ENCODE data around the gene MIOX.
"Not testable (repeated sequence)": the region's sequence is repeated elsewhere in the genome, so short reads cannot be mapped to it uniquely, and the experiment has no call there.

MIOX gene

DNA sequence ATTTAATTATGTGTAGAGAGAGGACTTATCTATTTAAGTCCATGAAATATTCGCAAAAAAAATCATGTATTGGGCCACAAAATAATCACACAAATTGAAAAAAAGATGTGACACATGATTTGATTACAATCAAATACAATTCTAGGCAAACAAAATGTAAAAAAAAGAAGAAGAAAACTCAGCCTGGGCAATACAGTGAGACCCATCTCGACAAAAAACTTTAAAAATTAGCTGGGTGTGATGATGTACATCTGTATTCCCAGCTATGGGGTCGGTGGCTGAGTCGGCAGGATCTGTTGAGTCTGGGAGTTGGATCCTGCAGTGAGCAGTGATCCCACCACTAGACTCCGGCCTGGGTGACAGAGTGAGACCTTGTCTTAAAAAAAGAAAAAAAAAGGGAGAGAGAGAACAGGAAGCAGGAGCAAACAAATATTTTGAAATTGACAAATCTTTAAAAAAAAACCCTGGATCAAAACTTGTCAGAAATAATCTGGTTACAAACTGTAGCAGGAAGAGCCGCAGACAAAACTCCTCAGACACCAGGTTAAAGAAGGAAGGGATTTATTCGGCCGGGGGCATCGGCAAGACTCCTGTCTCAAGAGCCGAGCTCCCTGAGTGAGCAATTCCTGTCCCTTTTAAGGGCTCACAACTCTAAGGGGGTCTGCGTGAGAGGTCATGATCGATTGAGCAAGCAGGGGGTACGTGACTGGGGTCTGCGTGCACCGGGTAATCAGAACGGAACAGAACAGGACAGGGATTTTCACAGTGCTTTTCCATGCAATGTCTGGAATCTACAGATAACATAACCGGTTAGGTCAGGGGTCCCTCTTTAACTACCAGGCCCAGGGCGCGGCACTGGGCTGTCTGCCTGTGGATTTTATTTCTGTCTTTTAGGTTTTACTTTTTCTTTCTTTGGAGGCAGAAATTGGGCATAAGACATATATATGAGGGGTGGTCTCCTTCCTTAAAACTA is 46.5 kb downstream of the MIOX start:
- no peaks in the 10 kb centered on the region for H3K4me1 ChIP-seq (ENCODE audit: insufficient read depth, insufficient read length)
- H3K27me3 ChIP-seq (ENCODE audit: insufficient read depth, insufficient read length) = no peaks in the 10 kb centered on the region
- TF ChIP-seq ZNF274 (IDR thresholded peaks at IDR 0.05; ENCODE audit: low read depth, low read length) (no peak), SUZ12 (IDR thresholded peaks at IDR 0.05; ENCODE audit: extremely low read depth, insufficient read depth, insufficient read length) (no peak), YY1 (IDR thresholded peaks at IDR 0.05; ENCODE audit: insufficient read depth, insufficient read length) (no peak)
- H3K9ac ChIP-seq (ENCODE audit: insufficient read length, low read depth) = peak overlapping the region; percentile 86
- H3K36me3 ChIP-seq (ENCODE audit: insufficient read depth, insufficient read length, low read length) = no peaks in the 10 kb centered on the region
- no peak for DNase-seq (ENCODE audit: low read depth, low spot score)
- no peaks in the 10 kb centered on the region for H3K9me3 ChIP-seq (ENCODE audit: insufficient read depth, low read length)
- H3K4me3 ChIP-seq (ENCODE audit: insufficient read length, low read depth) = no peak overlapping the region

DNA sequence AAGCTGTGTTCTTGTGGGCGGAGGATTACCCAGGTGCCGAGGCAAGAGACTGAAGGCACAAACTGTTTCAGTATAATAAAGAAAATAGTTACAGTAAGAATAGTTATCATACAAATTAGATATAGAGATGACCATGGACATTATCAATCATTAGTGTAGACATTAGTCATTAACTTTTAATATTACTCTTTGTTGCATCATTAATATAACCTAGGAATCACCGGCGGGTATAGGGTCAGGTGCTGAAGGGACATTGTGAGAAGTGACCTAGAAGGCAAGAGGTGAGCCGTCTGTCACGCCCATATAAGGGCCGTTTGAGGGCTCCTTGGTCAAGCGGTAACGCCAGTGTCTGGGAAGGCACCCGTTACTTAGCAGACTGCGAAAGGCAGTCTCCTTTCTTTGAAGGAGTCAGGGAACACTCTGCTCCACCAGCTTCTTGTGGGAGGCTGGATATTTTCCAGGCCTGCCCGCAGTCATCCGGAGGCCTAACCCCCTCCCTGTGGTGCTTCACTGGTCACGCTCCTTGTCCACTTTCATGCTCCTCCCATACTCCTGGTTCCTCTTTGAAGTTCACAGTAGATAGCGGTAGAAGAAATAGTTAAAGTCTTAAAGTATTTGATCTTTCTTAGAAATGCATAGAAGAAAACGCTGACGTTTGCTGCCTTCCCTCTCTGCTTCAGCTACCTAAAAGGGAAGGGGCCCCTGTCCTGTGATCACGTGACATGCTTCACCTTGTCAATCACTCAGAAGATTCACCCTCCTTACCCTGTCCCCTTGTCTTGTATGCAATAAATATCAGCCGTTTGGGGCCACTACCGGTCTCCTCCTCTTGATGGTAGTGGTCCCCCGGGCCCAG is 47.4 kb downstream of the MIOX start:
- not testable (repeated sequence) for H3K9ac ChIP-seq (ENCODE audit: insufficient read length, low read depth); H3K4me1 ChIP-seq (ENCODE audit: insufficient read depth, insufficient read length); H3K36me3 ChIP-seq (ENCODE audit: insufficient read depth, insufficient read length, low read length); DNase-seq (ENCODE audit: low read depth, low spot score); H3K27me3 ChIP-seq (ENCODE audit: insufficient read depth, insufficient read length); H3K9me3 ChIP-seq (ENCODE audit: insufficient read depth, low read length); H3K4me3 ChIP-seq (ENCODE audit: insufficient read length, low read depth)

DNA sequence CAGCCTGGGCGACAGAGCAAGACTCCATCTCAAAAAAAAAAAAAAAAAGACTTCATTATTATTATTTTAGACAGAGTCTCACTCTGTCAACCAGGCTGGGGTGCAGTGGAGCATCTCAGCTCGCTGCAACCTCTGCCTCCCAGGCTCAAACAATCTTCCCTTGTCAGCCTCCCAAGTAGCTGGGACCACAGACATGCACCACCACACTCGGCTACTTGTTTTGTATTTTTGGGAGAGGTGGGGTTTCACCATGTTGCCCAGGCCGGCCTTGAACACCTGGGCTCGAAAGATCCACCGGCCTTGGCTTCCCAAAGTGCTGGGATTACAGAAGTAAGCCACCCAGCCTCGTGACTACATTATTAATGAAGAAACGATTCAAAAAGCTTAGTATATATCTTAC is 48.5 kb downstream of the MIOX start:
- TF ChIP-seq SUZ12 (IDR thresholded peaks at IDR 0.05; ENCODE audit: extremely low read depth, insufficient read depth, insufficient read length) = no peak
- TF ChIP-seq YY1 (IDR thresholded peaks at IDR 0.05; ENCODE audit: insufficient read depth, insufficient read length) = no peak
- TF ChIP-seq ZNF274 (IDR thresholded peaks at IDR 0.05; ENCODE audit: low read depth, low read length) = no peak
- Histone ChIP-seq H3K36me3 (ENCODE audit: insufficient read depth, insufficient read length, low read length) (no peaks in the 10 kb centered on the region), H3K9ac (ENCODE audit: insufficient read length, low read depth) (no peak overlapping the region), H3K4me3 (ENCODE audit: insufficient read length, low read depth) (no peak overlapping the region), H3K27me3 (ENCODE audit: insufficient read depth, insufficient read length) (no peaks in the 10 kb centered on the region), H3K4me1 (ENCODE audit: insufficient read depth, insufficient read length) (no peaks in the 10 kb centered on the region), H3K9me3 (ENCODE audit: insufficient read depth, low read length) (no peaks in the 10 kb centered on the region)
- no peak for DNase-seq (ENCODE audit: low read depth, low spot score)

DNA sequence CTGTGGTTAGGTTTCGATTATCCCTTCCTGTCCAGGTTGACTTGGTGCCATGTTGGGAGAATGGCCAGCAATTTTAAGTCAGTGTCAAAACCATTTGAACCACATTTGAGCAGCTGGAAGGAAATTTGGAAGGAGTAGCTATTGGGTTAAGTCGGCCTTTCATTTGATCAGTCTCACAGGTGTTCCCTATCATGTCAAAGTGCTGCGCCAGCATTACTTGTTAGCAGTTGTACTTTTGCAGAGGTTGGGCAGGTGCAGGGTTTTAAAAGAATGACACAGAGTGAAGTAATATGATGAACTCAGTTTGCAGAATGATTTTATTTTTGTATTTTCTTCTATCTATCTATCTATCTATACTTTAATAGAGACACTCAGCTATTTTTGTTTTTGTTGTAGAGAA is 49.6 kb downstream of the MIOX start:
- Histone ChIP-seq H3K4me3 (ENCODE audit: insufficient read length, low read depth) (no peak overlapping the region), H3K9me3 (ENCODE audit: insufficient read depth, low read length) (no peaks in the 10 kb centered on the region), H3K9ac (ENCODE audit: insufficient read length, low read depth) (no peak overlapping the region), H3K36me3 (ENCODE audit: insufficient read depth, insufficient read length, low read length) (no peaks in the 10 kb centered on the region), H3K4me1 (ENCODE audit: insufficient read depth, insufficient read length) (no peaks in the 10 kb centered on the region), H3K27me3 (ENCODE audit: insufficient read depth, insufficient read length) (no peaks in the 10 kb centered on the region)
- TF ChIP-seq ZNF274 (IDR thresholded peaks at IDR 0.05; ENCODE audit: low read depth, low read length) (no peak), YY1 (IDR thresholded peaks at IDR 0.05; ENCODE audit: insufficient read depth, insufficient read length) (no peak), SUZ12 (IDR thresholded peaks at IDR 0.05; ENCODE audit: extremely low read depth, insufficient read depth, insufficient read length) (no peak)
- DNase-seq (ENCODE audit: low read depth, low spot score) = no peak

DNA sequence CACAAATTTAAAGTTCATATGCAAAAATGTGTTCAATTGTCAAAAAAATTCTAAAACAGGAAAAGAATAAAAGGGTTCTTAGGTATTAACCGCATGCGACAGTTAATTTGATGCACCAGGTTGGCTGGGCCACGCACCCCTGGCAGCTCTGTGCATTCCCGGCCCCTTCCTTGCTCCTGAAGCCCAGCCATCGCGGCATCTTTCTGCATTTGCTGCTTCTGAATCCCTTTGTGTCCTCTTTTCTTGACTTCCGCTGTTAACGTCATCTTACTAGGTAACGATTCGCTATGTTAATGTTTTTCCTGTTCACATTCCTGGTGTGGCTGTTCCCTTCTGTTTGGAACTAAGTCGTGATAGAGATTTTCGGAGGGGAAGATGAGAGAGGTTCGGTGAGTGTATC is 51.1 kb downstream of the MIOX start:
- Histone ChIP-seq H3K9ac (ENCODE audit: insufficient read length, low read depth) (no peak overlapping the region), H3K9me3 (ENCODE audit: insufficient read depth, low read length) (no peaks in the 10 kb centered on the region), H3K27me3 (ENCODE audit: insufficient read depth, insufficient read length) (no peaks in the 10 kb centered on the region), H3K36me3 (ENCODE audit: insufficient read depth, insufficient read length, low read length) (no peaks in the 10 kb centered on the region), H3K4me3 (ENCODE audit: insufficient read length, low read depth) (no peak overlapping the region), H3K4me1 (ENCODE audit: insufficient read depth, insufficient read length) (no peaks in the 10 kb centered on the region)
- no peak for TF ChIP-seq YY1 (IDR thresholded peaks at IDR 0.05; ENCODE audit: insufficient read depth, insufficient read length)
- no peak for TF ChIP-seq ZNF274 (IDR thresholded peaks at IDR 0.05; ENCODE audit: low read depth, low read length)
- TF ChIP-seq SUZ12 (IDR thresholded peaks at IDR 0.05; ENCODE audit: extremely low read depth, insufficient read depth, insufficient read length) = no peak
- no peak for DNase-seq (ENCODE audit: low read depth, low spot score)

Measured in NT2/D1 (cell line).